Measurements from ENCODE around the gene STMN3.

The STMN3 gene

DNA sequence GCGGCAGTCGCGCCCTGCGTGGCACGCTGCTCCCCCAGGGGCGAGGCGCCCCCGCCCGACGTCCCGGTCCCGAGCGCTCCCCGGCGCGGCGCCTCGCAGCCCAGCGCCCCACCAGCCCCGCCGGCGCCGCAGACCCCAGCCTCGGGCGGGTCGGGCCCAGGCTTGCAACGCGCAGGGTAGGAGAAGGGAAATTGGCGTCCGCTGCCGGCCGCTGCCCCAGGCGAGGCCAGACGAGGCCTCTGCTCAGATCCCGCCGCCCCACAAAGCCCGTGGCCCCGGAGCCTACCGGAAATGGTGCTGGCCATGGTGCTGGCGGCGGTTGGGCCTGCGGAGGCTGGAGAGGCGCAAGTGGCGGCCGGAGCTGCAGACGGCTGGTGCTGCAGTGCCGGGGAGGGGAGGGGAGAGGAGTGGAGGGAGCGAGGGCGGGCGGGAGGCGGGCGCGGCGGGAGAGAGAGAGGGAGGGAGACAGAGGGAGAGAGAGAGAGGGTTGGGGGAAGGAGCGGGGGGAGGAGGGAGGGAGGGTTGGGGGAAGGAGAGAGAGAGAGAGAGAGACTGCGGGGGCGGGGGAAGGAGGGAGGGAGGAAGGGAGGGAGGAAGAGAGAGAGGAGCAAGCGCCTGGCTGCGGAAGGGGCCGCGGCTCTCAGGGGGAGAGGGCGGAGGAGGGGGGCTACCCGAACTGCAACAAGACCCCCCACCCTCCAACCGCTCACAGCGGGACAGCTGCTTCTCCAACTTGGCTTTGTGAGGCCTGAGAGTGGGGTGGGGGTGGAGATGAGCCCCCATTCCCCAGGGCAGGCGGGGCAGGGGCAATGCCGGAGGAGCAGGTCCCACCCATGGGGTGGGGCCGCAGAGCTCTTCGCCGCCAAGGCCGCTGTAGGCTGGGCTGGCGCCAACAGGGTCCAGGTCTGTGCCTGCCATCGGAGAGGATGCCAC is at the start of gene STMN3:
STMN3 (minus strand) TSS at position 384 of the 933 bp plus-strand sequence; CDS start at position 305, 79 bp downstream.
- DNase-seq = peak in 1 of 2 experiments; percentile 50

DNA sequence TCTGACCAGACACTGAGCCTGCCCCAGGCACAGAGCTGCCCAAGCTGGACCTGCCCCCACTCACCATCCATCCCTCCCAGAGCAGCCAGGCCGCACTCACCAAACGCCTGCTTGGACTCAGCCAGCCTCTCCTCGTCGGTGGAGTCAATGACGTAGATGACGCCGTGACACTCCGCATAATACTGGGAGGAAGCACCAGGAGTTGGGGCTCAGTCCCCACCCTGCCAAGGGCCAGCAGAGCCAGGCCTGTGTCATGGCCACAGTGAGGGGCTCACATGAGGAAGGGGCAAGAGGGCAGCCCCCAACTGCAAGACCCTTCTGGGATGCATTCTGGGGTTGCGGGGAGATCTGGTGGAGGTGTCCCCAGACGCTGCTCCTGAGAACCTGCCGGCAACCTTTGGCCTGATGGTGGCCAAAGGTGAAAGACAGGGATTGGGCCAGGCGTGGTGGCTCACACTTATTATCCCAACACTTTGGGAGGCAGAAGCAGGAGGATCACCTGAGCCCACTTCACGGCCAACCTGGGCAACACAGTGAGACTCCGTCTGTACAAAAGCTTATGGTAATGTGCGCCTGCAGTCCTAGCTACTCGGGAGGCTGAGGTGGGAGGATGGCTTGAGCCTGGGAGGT is 48.9 kb upstream of the STMN3 start:
- no peak for DNase-seq

DNA sequence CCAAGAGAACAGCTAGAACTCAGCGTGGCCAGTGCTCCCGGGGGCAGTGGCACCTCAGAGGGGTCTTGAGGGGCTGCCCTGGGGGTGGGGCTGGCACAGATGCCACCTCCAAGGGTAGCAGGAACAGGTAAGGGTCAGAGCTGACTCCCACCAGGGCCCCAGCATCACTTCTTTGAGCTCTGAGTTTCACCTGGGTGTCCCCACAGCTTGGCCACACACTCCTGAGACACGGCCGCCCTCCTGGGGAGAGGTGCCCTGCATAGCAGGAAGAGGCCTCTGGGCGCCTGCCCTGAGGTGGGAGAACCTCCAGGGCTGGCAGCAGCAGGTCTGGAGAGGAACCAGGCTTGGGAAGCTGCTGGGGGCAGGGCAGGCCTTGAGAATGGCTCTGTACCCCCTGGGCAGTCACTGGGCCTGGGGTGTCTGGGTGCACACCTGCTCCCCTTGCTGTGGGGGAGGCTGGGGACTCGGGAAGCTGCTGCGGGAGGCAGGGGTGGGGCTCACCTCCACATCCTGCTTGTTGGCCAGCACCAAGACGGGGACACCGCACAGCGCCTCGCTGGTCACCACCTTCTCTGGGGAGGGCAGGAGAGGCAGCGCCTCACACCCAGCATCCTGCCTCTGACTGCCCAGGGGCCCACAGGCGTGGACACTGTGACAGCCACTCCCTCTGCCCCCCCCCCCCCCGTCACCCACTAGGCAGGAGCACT is 48.3 kb upstream of the STMN3 start:
- DNase-seq = no peak

DNA sequence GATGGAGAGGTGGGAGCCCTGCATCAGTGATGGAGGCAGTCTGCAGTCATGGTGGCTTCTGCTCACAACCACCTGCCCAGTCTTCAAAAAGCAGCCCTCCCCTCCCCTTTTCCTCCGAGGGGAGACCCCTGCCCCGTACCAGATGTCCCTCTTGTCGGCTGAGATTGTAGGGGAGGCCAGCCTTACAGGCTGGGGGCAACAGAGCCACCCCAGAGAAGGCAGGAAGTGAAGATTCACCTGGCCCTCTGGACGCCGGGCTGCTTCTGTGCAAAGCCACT is 47.8 kb upstream of the STMN3 start:
- no peak for DNase-seq

DNA sequence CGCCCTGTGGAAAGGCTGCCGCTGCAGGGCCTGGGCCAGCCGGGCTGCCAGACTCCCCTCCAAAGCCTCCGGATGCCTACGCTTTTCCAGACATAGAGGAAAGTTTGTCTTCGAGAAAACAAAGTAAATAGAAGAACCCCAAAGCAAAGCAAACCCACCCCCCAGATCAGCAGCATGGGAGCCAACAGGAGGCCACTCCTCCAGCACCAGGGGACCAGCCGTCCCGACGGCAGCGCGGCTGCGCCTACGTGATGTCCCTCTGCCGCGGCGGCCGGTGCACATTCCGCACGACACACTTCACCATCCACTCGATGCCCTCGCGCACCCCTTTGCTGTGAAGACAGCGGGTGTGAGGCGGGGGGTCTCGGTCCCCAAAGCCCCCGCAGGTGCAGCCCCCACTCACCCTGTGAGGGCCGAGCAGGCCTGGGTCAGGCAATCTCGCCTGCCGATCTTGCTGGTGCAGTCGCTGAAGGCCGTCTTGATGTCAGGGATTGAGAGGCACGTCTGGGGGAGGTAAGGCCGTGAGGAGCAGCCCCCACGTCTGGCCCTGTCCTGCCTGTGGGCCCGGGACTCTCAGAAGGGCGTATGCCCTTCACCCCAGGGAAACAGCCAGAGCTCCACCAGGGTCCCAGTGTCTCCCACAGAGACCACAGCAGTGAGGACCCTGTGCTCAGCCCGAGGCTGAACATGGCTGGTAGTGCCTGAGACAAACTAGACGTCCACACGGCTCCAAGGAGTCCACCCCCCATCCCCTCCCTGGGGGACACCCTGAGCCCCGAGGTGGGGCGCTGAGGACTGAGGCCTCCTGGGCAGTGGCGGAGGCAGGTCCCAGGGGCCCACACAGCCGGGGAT is 47.2 kb upstream of the STMN3 start:
- DNase-seq = no peak

DNA sequence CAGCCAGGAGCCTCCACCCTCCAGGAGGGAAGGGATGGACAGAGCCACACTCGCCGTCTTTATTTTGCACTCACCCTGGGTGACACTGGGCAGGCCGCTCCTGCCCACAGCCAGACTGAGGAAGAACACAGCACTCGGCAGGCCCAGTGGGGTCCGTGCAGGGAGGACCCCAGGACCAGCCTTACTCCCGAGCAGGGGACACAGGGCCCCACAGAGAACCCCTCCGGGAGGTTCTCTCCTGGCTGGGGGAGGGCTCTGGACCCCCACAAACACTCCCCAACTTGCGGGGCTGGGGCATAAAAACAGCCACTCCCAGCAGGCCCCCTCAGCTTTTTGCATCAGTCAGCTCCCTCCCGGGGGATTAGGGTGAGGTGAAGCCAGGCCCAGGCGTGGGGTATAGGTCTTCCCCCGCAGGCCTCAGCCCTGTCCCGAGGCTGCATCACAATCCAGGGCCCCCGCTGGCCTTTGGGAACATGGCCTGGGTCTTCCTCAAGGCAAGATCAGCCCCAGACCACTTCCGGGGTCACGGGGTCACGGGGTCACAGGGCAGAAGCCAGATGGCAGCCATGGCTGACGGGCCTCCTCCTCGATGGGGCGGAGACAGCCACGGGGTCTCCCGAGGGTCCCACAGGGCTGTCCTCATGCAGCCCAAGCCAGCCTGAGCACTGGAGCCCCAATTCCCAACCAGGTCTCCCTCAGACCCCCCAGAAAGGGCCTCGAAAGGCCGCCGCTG is 46.4 kb upstream of the STMN3 start:
- DNase-seq = no peak

GRCh38 chr20:63698739-63699465 is 45.7 kb upstream of the STMN3 start:
- peak; percentile 79 to 85 for DNase-seq

DNA sequence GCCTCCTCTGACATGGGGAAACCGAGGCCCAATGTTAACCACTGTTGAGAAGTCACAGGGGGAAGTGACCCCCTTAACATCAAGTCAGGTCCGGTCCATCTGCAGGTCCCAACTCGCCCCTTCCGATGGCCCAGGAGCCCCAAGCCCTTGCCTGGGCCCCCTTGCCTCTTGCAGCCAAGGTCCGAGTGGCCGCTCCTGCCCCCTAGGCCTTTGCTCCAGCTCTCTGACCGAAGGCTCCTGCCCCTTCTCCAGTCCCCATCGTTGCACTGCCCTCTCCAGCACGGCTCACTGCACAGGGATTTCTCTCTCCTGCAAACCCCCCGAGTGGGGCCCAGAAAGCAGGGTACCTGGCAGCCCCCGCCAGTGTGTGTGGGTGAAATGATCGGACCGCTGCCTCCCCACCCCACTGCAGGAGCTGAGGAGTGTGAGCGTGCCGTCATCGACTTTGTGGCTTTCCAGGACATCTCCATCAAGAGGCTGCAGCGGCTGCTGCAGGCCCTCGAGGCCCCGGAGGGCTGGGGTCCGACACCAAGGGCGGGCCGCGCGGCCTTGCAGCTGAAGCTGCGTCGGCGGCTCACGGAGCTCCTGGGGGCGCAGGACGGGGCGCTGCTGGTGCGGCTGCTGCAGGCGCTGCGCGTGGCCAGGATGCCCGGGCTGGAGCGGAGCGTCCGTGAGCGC is 44.8 kb upstream of the STMN3 start:
- DNase-seq = no peak

DNA sequence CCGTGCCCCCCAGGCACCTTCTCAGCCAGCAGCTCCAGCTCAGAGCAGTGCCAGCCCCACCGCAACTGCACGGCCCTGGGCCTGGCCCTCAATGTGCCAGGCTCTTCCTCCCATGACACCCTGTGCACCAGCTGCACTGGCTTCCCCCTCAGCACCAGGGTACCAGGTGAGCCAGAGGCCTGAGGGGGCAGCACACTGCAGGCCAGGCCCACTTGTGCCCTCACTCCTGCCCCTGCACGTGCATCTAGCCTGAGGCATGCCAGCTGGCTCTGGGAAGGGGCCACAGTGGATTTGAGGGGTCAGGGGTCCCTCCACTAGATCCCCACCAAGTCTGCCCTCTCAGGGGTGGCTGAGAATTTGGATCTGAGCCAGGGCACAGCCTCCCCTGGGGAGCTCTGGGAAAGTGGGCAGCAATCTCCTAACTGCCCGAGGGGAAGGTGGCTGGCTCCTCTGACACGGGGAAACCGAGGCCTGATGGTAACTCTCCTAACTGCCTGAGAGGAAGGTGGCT is 44.2 kb upstream of the STMN3 start:
- DNase-seq = peak; percentile 23 to 57

GRCh38 chr20:63696628-63697356 is 43.6 kb upstream of the STMN3 start, which contains the start of gene TNFRSF6B:
TNFRSF6B (plus strand) TSS chr20:63696652; CDS start chr20:63696768, 116 bp downstream.
- peak in 1 of 2 experiments; percentile 74 for DNase-seq

DNA sequence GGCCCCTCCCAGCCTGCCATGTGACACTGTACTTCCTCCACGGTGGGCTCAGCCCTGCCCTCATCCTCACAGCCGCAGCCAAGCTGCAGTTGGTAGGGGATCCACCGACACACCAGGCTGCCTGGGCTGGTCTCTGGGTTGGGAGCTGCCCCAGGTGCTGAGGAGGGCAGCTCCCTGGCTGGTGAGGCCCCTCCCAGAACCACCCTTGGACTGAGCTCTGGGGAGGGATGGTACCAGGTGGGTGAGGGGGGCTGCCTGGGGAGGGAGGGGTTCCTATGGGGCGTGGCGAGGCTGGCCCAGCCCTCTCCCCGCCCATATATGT is 43.0 kb upstream of the STMN3 start:
- DNase-seq = peak in 1 of 2 experiments; percentile 45

DNA sequence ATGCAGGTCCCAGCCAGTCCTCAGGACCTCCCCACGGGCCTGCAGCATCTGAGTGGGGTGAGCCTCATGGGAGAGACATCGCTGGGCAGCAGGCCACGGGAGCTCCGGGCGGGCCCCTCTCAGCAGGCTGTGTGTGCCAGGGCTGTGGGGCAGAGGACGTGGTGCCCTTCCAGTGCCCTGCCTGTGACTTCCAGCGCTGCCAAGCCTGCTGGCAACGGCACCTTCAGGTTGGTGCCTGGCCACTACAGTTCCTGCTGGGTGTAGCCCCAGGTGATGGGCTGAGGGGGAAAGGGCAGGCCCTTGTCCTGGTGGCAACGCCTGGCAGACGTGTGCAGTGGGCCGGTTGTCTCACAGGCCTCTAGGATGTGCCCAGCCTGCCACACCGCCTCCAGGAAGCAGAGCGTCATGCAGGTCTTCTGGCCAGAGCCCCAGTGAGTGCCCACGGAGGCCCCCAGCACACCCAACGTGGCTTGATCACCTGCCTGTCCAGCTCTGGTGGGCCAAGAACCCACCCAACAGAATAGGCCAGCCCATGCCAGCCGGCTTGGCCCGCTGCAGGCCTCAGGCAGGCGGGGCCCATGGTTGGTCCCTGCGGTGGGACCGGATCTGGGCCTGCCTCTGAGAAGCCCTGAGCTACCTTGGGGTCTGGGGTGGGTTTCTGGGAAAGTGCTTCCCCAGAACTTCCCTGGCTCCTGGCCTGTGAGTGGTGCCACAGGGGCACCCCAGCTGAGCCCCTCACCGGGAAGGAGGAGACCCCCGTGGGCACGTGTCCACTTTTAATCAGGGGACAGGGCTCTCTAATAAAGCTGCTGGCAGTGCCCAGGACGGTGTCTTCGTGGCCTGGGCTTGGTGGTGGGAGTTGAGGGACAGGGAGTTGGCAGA is 42.4 kb upstream of the STMN3 start:
- no peak for DNase-seq

DNA sequence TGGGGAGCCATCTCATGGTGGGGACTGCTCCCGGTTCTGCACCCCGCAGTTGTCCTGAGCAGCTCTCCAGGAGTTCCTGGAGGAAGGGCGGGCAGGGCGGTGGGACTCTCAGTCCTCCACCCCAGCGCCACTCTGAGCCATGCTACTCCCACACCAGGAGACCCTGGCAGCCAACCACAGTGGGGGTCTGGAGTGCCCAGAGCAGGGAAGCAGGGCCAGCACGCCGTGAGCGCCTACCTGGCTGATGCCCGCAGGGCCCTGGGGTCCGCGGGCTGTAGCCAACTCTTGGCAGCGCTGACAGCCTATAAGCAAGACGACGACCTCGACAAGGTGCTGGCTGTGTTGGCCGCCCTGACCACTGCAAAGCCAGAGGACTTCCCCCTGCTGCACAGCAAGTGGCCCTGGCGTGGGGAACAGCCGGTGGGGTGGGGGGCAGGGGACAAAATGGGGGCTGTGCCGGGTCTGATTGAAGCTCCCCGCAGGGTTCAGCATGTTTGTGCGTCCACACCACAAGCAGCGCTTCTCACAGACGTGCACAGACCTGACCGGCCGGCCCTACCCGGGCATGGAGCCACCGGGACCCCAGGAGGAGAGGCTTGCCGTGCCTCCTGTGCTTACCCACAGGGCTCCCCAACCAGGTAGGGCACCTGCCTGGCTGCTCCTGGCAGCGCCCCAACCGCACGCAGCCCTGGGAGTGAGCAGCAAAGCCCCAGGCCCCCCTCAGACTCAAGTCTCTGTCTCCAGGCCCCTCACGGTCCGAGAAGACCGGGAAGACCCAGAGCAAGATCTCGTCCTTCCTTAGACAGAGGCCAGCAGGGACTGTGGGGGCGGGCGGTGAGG is 41.6 kb upstream of the STMN3 start:
- no peak for DNase-seq

DNA sequence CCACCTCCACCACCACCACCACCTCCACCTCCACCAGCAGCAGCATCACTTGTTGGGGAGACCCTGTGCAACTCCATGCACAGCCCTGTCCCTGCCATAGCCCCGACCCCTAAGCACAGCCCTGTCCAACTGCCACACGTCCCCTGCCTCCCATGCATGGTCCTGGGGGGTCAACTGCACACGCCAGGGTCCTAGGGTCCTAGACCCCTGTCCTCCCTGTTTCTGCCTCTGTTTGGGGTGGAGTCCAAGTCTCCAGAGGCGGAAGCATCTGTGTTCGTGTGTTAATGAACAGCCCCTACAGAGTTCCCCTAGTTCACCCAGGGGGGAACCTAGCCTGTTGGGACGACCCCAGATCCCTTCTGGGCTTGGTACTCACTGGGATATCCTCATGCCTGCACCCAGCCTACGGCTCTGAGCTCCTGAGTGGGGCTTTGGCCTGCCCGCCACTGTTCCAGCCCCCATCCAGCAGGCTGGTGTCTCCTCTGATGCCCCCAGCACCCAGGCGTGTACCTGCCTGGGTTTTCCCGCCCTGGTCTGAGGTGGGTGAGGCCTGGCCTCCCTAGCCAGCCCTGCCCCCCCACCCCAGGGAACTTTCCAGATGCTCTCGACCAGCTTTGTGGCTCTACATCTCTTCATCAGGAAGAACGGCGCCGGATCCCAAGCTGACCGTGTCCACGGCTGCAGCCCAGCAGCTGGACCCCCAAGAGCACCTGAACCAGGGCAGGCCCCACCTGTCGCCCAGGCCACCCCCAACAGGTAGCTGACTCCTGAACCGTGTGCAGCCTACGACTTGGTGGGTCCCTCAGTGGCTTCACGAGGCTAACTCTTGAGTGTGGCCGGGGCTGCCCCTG is 40.7 kb upstream of the STMN3 start:
- DNase-seq = no peak

DNA sequence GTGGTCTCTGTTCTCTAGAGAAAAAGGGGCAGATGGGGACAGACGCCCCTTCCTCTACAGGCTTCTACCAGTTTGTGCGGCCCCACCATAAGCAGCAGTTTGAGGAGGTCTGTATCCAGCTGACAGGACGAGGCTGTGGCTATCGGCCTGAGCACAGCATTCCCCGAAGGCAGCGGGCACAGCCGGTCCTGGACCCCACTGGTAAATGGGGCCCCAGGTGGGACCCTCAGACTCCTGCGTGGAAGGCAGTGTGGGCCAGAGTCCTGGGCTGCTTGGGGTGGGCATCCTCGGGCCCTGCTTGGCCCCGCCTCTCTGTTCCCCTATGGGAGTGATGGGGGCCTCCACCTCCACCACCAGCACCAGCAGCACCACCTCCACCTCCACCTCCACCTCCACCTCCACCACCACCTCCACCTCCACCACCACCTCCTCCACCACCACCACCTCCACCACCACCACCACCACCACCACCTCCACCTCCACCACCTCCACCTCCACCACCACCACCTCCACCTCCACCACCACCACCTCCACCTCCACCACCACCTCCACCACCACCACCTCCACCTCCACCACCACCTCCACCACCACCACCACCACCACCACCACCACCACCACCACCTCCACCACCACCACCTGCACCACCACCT is 40.0 kb upstream of the STMN3 start:
- no peak for DNase-seq

DNA sequence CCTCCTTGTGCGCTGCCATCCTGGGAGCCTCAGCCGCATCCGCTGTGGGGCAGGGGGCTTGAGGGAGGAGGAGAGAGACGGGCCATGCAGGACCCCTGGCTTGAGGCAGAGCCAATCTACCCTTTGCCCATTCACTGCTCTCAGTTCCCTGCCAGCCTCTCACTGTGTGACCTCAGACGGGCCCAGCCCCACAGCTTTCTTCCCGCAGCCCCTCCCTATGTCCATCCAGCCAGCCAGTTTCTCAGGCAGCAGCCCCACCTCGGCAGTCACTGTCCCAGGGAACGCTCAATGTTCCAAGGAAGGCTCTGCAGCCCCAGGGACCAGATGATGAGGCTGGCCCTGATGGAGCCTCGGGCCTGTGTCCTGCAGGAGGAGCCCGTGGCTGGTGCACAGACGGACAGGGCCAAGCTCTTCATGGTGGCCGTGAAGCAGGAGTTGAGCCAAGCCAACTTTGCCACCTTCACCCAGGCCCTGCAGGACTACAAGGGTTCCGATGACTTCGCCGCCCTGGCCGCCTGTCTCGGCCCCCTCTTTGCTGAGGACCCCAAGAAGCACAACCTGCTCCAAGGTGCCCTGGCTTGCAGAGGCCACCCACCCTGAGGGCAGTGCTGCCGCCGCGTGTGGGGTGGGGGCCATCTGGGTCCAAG is 39.3 kb upstream of the STMN3 start:
- peak in 1 of 2 experiments; percentile 59 for DNase-seq
